ENCODE data around the gene GOLGA6L26.
"Not testable (repeated sequence)": the region's sequence is repeated elsewhere in the genome, so short reads cannot be mapped to it uniquely, and the experiment has no call there.

Gene GOLGA6L26

DNA sequence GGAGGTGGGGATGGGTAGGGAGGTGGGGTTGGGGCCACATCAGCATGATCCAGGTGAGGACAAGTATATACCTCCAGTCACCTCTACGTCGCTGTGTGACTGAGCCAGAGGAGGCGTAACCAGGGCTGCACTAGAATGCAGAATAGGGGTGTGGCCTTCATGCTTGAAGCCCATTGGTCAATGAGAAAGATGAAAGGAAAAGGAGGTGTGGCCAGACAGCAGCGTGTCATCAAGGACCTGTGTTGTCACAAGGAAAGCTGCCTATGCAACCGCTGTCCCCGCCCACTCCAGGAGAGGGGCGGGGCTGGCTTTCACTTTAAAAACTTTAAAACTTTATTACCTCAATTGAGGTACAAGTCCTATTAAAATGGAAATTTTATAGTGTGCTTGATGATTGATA lies at the start of gene GOLGA6L26:
Gene GOLGA6L26 (minus strand): TSS at position 101 of the 400 bp plus-strand sequence. CDS start 61 bp downstream, at position 40.
- FAIRE-seq, result not testable (repeated sequence)

DNA sequence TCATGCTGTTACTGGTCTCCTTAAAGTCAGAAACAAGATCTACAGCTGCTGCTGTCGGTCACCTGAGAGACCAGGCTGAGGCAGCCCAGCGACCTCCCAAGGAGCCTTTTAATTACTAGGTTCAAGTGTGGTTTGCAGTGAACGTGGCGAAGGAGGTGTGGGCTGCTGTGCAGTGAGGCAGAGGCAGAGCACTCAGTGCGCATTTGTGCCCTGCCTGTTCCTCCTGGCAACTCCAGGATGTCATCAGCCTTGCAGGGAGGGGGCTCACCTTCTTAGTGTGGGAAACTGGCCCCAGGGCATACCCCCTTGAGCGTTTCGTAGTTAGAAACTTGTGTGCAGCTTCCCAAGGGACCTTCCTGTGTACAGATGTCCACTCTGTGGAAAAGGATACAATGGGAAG lies 47.2 kb upstream of the GOLGA6L26 start:
- FAIRE-seq, result not testable (repeated sequence)

- FAIRE-seq, result not testable (repeated sequence)
These were observed 46.7 kb upstream of the GOLGA6L26 start for GRCh38 chr15:23380700-23381099.

GRCh38 chr15:23378946-23379345 lies 45.0 kb upstream of the GOLGA6L26 start:
- FAIRE-seq, result not testable (repeated sequence)

DNA sequence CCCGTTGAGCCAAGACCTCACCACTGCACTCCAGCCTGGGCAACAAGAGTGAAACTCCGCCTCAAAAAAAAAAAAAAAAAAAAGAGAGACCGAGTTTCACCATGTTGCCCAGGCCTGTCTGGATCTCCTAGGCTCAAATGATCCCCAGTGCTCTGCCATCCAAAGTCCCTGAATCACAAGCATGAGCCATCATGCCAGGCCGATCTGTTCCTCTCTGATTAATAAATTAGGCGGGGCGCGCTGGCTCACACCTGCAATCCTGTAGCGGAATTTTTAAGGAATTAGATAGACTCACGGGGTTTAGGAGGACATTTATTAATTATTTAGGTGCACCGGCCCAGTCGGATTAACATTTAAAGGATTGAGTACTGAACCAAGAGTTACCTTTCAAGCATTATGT lies 40.2 kb upstream of the GOLGA6L26 start:
- not testable (repeated sequence) for FAIRE-seq

DNA sequence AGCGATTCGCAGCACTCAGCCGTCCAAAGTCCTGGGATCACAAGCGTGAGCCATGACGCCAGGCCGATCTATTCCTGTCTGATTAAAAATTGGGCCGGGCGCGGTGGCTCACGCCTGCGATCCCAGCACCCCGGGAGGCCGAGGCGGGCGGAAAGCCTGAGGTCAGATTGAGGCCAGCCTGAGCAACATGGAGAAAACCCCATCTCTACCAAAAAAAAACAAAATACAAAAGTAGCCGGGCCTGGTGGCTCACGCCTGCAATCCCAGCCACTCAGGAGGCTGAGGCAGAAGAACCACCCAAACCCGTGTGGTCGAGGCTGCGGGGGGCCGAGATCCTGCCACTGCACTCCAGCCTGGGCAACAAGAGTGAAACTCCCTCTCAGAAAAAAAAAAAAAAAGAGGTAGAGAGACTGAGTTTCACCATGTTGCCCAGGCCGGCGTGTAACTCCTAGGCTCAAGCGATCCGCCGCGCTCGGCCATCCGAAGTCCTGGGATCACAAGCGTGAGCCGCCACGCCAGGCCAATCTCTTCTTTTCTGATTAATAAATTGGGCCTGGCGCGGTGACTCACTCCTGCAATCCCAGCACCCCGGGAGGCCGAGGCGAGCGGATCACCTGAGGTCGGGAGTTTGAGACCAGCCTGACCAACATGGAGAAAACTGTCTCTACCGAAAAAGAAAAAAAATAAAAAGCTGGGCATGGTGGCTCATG lies 39.0 kb upstream of the GOLGA6L26 start:
- FAIRE-seq, result not testable (repeated sequence)

DNA sequence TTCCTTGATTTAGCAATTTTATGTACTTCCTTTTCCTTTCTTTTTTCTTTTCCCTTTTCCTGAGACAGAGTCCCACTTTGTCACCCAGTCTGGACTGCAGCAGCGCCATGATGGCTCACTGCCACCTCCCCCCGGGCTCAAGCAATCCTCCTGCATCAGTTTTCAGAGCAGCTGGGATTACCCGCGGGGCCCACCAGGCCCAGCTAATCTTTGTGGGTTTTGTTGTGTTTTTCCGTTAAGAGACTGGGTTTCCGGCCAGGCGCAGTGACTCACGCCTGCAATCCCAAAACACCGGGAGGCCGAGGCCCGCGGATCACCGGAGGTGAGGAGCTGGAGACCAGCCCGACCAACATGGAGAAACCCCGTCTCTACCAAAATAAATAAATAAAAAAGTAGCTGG lies 38.3 kb upstream of the GOLGA6L26 start:
- no peak for FAIRE-seq

GRCh38 chr15:23371868-23372267 lies 37.9 kb upstream of the GOLGA6L26 start:
- FAIRE-seq, result not testable (repeated sequence)

DNA sequence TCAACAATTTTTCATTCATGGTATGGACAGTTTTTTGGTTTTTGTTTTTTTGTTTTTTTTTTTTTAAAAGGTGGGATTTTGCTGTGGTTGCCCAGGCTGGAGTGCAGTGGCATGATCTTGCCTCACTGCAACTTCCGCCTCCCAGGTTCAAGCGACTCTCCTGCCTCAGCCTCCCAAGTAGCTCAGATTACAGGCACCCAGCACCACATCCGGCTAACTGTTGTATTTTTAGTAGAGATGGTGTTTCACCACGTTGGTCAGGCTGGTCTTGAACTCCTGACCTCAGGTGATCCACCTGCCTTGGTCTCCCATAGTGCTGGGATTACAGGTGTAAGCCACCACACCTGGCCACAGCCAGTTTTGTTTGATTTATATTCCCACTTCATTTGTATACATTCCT lies 37.1 kb upstream of the GOLGA6L26 start:
- not testable (repeated sequence) for FAIRE-seq

GRCh38 chr15:23370578-23370977 lies 36.6 kb upstream of the GOLGA6L26 start:
- no peak for FAIRE-seq

GRCh38 chr15:23364261-23364660 lies 30.3 kb upstream of the GOLGA6L26 start:
- FAIRE-seq, result not testable (repeated sequence)

DNA sequence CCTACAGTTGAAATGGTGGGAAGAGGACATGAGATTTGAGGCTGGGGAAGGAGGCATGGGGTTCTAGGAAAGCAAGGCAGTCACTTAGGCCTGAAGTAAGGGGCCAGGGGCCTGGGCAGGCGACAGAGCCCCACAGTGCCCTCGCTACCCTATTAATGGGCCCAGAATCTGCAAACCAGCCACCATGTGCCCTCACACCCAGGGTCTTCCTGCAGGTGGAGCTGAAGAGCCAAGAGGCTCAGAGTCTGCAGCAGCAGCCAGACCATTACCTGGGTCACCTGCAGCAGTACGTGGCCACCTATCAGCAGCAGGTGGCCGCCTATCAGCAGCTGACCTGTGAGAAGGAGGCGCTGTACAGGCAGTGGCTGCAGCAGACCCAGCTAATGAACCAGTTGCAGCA lies 28.6 kb upstream of the GOLGA6L26 start:
- FAIRE-seq, result not testable (repeated sequence)

DNA sequence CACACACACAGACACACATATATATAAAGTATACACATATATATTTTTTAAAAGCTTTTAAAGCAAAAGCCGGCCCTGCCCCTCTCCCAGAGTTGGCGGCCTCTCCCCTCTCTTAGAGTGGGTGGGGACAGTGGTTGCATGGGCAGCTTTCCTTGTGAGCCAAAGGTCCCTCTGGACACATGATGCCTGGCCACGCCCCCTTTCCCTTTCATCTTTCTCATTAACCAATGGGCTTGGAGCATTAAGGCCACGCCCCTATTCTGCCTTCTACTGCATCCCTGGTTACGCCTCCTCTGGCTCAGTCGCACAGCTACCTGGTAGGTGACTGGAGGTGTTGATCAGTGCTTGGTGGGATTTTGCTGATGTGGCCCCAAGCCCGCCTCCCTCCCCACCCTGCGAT lies 20.5 kb upstream of the GOLGA6L26 start, which contains the start of gene GOLGA8S:
Gene GOLGA8S (plus strand): TSS at position 301 of the 400 bp plus-strand sequence. CDS start 62 bp downstream, at position 363.
- not testable (repeated sequence) for FAIRE-seq

DNA sequence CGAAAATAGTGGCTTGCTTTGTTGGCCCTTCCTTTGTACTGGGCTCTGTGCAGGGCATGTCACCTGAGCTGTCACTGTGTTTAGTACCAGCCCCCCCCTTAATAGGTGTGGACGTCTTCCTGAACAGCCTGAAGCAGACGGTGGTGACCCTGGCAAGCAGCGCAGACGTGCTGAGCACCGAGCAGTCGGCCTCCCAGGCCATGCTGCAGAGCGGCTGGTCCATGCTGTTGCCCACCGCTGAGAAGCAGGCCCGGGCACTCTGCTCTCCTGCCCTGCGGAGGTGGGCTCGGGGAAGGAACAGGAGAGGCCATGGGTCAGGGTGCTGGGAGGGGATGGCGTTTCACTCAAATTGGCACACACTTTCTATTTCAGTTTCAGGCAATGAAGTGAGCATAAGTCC lies 22.8 kb downstream of the GOLGA6L26 start:
- not testable (repeated sequence) for FAIRE-seq

GRCh38 chr15:23305921-23306320 lies 28.1 kb downstream of the GOLGA6L26 start:
- FAIRE-seq, result not testable (repeated sequence)

- not testable (repeated sequence) for FAIRE-seq
These were observed 29.2 kb downstream of the GOLGA6L26 start for GRCh38 chr15:23304805-23305204.

DNA sequence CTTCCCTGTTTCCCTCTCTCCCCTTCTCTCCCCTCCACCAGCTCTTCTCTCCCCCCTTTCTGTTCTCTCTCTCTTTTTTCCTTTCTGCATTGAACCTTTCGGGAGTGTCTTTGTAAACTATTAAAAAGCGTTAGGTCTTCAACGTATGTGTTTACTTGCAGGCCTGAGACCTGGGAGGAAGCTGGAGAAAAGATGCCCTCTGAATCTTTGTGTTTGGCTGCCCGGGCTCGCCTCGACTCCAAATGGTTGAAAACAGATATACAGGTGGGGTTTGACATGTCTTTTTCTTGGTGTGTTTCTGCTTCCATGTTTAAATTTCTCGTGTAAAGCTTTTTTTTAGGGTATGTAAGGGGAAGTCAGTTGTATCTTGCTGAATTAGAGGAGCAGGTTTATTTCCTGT lies 29.7 kb downstream of the GOLGA6L26 start:
- not testable (repeated sequence) for FAIRE-seq

DNA sequence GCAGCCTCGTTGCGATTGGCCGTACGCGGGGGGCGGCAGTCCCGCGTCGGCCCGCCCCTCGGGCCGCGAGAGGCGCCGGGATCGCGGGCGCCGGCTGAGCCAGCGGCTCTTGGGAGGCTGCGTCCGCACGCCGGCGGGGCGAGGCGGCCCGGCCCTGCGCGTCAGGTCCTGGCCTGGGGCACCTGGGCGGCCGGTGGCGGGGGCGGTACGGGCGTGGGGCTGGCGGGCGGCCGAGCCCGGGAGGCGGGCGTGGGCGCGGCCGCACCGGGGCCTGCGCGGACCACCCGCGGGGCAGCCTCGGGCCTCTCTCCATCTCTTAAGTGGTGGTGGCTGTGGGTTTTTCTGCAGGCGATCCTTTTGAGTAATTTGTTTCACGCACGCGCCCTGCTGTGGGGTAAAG lies 30.3 kb downstream of the GOLGA6L26 start:
- not testable (repeated sequence) for FAIRE-seq

- not testable (repeated sequence) for FAIRE-seq
These were observed 30.8 kb downstream of the GOLGA6L26 start for GRCh38 chr15:23303246-23303645.

Data from A204.1 (cell line).